A549 (cell line): Measurements from ENCODE around the gene TGFBI.

Experiments
- BCL3 ChIP-seq: fragments of >200 bp; sonication (Bioruptor Twin); formaldehyde crosslinking; IDR thresholded peaks from 3 replicates; pipeline ENCODE4 v1.6.1; 2016
- BHLHE40 ChIP-seq: IDR thresholded peaks from 2 replicates; pipeline ENCODE4 v1.6.1; 2012; ENCODE audit warnings: low read depth, low read length, inconsistent platforms
- CBX8 ChIP-seq: fragments of 200-600 bp; sonication (generic); IDR thresholded peaks from 2 replicates; pipeline ENCODE4 v1.6.1; 2016
- HEYL ChIP-seq: fragments of 250-450 bp; sonication (Bioruptor Pico); IDR thresholded peaks from 2 replicates; pipeline ENCODE4 v1.8.0; 2021; ENCODE audit warnings: mild to moderate bottlenecking, moderate library complexity
- HMGXB4 ChIP-seq: fragments of 250-450 bp; sonication (Bioruptor Pico); IDR thresholded peaks from 2 replicates; pipeline ENCODE4 v1.5.0; 2021; ENCODE audit warnings: mild to moderate bottlenecking, moderate library complexity, borderline replicate concordance
- HOXA7 ChIP-seq: fragments of 250-450 bp; sonication (Bioruptor Pico); IDR thresholded peaks from 2 replicates; pipeline ENCODE4 v1.5.0; 2020; ENCODE audit warnings: mild to moderate bottlenecking, moderate library complexity
- KDM1A ChIP-seq: fragments of 200-600 bp; sonication (generic); IDR thresholded peaks from 2 replicates; pipeline ENCODE4 v1.6.1; 2016; ENCODE audit warnings: low read depth, mild to moderate bottlenecking
- MAFK ChIP-seq: fragments of 450-650 bp; IDR thresholded peaks from 2 replicates; pipeline ENCODE4 v1.6.1; 2014; ENCODE audit not compliant: partially characterized antibody
- MYC ChIP-seq: IDR thresholded peaks from 2 replicates; pipeline ENCODE4 v1.6.1; 2012; ENCODE audit warnings: mild to moderate bottlenecking, inconsistent platforms, low read length, improper control_type of control experiment, borderline replicate concordance
- POLR2A ChIP-seq: IDR thresholded peaks from 2 replicates; pipeline ENCODE4 v1.6.1; 2012; ENCODE audit warnings: mild to moderate bottlenecking, low read length
- RAD21 ChIP-seq, 2 experiments: fragments of >200 bp in 1 of 2; sonication (Bioruptor Twin) in 1 of 2; formaldehyde crosslinking in 1 of 2; IDR thresholded peaks in 1 of 2; conservative IDR thresholded peaks in 1 of 2; 2 replicates in 1 of 2; 3 replicates in 1 of 2; pipeline ENCODE4 v1.6.1; 2012 to 2018; ENCODE audit warnings: inconsistent platforms in 1 of 2
- TF ChIP-seq, protein P1 (sequence below): fragments of >200 bp; sonication (Bioruptor Twin); formaldehyde crosslinking; IDR thresholded peaks from 3 replicates; pipeline ENCODE4 v1.5.1; 2016

- TF ChIP-seq BHLHE40 = no peak
- TF ChIP-seq, protein P1, sequence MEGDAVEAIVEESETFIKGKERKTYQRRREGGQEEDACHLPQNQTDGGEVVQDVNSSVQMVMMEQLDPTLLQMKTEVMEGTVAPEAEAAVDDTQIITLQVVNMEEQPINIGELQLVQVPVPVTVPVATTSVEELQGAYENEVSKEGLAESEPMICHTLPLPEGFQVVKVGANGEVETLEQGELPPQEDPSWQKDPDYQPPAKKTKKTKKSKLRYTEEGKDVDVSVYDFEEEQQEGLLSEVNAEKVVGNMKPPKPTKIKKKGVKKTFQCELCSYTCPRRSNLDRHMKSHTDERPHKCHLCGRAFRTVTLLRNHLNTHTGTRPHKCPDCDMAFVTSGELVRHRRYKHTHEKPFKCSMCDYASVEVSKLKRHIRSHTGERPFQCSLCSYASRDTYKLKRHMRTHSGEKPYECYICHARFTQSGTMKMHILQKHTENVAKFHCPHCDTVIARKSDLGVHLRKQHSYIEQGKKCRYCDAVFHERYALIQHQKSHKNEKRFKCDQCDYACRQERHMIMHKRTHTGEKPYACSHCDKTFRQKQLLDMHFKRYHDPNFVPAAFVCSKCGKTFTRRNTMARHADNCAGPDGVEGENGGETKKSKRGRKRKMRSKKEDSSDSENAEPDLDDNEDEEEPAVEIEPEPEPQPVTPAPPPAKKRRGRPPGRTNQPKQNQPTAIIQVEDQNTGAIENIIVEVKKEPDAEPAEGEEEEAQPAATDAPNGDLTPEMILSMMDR = no peak
- no peak for TF ChIP-seq HMGXB4
- TF ChIP-seq KDM1A = no peak
- no peak for TF ChIP-seq POLR2A
- no peak for TF ChIP-seq MYC
- no peak for TF ChIP-seq BCL3
- no peak for TF ChIP-seq HOXA7 (CRISPR knock-in tag)
- TF ChIP-seq RAD21 (conservative IDR thresholded peaks at IDR 0.05 in 1 of 2, IDR thresholded peaks at IDR 0.05 in 1 of 2) = no peak
- no peak for TF ChIP-seq CBX8
- TF ChIP-seq MAFK = no peak
- TF ChIP-seq HEYL = no peak
Measured at GRCh38 chr5:136056771-136057335, 28.1 kb downstream of the TGFBI start.
